ENCODE data around the gene IL4I1.

IL4I1 gene

DNA sequence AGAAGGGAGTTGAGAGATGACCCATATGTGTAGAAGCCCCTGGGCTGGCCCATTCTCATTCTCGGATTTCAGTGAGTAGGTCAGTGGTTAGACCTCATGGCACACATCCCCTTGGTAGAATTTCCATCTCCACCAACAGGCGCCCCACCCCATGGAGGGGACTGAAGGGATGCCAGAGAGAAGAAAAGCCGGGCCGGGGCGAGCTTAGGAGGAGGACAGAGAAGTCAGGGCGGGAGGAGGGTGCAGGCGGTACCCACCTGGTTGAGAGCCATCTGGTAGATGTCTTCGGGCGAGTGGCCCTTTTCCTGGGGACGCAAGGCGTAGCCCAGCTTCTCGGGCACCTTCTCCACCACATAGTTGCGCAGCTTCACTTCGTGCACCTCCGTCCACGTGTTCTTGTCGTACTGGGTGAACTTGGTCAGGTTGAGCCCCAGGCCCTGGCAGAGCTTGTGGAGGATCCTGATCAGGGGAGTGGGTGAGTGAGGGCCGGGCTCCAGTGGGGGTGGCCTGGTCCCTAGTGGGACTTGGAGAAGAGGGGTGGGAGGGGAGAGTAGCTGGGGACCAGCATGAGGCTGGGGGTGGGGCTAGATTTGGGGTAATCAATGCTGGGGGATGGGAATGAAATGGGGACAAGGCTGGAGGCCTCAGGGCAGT is 2.5 kb downstream of the IL4I1 start:
- DNase-seq: no peak

DNA sequence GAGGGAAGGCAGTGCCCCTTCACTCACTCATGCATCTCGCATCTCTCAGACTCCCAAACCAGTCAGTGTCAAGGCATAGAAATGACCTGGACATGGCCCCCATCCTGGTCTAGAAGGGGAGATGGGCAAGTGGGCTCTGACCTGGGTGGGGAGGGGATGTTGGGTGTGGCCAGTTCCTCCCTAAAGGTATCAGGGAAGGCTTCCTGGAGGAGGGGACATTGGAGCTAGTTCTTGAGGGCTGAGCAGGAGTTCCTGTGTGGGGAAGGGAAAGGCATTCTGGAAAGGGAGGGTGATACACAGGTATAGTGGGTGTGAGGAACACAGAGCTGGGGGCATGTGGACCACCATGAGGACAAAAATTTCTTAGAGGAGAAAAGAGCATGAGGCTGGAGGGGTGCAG is 4.0 kb downstream of the IL4I1 start:
- no peak for DNase-seq

DNA sequence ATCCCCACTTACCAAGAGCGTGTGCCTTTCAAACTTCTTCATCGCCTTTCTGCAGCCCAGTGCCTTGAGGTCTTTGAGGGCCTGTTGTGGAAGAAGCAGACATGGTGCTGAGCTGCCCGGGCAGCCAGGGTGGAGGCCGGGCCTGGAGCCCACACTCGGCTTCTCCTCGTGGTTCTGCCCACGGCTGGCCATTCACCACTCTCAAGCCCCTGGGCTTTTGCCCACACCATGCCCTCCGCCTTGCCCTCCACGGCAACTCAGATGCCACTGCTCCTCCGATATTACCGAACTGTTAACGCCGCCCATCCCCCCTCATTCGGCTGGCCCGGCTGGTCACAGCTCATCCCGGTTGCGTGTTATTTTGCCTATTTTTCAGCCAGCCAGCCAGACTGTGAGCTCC is 5.3 kb downstream of the IL4I1 start:
- no peak for DNase-seq

DNA sequence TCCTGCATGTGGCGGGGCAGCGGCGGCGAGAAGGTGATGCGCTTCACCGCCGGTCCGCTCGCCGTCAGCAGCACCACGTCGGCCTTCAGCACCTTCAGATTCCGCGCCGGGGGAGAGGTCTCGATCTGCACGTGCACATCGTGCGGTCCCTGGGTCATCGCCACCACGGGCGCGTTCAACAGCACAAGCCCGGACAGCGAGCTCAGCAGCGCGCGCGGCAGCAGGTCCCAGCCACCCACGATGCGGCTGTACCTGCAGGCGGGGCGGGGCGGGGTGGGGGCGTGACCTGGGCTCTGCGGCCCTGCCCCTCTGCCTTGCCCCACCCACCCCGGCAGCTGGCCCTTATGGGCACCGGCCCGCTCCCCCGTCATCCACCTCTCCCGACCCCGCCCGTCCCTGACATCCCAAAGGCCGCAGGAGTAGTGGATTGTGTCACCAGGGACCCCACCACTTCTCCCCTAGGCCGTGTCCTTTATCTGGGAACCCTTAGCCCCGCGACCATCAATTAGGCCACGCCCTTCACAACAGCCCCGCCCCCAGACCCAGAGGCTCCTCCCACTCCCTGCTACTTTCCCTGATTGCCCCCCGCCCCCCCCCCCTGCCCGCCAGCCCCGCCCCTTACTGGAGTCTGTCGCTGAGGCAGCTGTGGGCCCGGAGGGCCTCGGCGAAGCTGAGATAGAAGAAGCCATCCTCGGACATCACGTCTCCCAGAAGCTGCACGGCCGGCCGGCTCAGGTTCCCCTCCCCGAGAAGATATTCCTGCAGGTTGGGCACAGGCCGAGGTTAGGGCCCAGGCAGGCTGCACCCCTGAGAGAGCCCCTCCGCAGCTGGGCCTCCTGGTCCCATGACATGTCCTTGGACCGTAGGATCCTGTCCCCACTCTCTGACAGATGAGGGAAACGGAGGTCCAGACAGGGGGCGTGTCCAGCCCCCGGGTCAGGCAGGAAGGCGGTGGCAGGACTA is 6.1 kb downstream of the IL4I1 start:
- no peak for DNase-seq

DNA sequence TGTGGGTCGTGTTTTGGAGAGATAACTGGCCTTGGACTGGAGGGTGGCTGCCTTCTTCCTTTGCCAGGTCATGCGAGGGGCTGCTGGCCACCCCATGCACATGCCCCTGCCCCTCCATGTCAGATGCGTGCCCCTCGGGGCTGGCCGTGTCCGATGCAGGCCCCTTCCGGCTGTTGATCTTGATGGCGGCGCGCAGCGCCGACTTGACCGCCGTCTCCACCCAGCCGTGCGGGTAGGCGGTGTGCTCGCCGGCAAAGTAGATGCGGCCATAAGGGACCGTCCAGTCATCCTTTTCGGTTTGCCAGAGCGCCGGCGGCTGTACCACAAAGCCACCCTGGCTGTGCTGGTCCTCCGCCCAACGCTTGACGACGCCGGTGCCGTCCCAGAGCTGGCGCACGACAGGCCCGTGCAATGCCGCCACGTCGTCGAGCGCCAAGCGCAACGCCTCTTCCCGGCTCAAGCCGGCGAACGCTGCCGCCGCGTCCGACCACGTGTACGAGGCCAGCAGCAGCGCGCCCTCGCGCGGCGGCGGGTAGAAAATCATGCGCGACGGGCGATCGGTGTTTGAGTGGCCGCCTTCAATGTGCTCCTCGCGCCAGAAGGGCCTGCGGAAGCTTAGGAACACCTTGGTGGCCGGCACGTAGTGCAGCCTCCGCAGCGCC is 6.9 kb downstream of the IL4I1 start:
- DNase-seq: no peak

DNA sequence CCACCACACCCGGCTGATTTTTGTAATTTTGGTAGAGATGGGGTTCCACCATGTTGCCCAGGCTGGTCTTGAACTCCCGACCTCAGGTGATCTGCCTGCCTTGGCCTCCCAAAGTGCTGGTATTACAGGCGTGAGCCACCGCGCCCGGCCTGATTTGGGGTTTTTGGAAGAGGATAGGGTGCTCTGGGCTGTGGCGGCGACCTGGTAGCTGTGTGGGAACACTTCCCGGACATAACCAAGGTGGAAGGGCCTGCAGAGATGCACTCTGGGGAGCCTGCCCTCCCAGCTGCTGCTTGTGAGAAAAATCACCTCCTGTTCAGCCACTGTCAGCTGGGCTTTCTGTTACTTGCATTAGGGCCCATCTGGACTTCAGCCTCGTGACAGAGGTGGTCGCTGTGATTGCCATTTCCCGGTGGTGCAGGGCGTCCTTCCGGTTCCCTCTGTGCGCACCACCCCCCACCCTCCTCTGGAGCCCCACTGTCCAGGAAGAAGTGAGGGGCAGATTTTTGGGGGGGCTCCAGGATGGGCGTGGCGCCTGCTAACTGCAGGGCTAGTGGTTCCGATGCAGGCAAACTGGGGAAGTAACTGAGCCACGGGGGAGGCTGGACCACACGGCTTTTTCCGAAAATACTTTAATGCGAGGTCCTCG is 7.5 kb downstream of the IL4I1 start:
- no peak for DNase-seq

DNA sequence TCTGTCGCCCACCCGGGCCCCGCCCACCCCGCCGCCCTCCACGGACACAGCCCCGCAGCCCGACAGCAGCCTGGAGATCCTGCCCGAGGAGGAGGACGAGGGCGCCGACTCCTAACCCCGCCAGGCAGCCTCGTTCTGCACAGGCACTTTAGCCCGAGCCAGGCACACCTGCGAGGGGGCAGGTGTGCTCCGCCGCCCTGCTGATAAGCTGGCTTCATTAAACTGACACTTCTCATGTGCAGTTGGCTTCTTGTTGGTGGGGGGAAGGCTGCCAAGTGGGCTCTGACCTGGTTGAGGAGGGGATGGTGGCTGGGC is 8.2 kb downstream of the IL4I1 start:
- DNase-seq: no peak

DNA sequence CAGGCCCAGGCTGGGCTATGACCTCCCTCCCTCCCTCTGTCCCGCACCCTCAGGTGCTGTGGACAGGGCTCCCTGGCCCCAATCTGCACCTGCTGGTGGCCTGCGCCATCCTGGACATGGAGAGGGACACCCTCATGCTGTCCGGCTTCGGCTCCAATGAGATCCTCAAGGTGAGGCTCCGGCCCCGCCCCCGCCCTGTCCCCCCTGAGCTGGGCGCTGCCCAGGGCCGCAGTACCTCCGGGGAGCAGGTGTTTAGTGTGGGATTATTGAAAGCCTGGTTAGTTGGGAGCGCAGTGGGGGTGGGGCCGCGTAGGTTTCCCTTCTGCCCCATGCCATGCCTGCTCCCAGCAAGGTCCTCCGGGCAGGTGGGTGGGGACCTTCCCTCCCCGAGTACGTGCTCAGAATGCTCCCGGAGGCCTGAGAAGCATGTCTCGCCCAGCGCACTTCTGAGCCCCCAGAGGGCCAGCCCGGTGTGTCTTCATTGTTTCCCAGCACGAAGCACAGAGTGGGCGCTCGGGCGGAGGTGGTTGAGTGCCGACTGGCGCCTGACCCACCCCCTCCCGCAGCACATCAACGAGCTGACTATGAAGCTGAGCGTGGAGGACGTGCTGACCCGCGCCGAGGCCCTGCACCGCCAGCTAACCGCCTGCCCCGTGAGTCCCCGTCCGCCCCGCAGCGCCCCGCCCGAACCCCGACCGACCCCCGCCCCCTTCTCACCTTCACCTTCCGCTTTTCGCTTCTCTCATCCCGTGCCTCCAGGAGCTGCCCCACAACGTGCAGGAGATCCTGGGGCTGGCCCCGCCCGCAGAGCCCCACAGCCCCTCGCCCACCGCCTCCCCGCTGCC is 8.8 kb downstream of the IL4I1 start:
- DNase-seq: no peak

DNA sequence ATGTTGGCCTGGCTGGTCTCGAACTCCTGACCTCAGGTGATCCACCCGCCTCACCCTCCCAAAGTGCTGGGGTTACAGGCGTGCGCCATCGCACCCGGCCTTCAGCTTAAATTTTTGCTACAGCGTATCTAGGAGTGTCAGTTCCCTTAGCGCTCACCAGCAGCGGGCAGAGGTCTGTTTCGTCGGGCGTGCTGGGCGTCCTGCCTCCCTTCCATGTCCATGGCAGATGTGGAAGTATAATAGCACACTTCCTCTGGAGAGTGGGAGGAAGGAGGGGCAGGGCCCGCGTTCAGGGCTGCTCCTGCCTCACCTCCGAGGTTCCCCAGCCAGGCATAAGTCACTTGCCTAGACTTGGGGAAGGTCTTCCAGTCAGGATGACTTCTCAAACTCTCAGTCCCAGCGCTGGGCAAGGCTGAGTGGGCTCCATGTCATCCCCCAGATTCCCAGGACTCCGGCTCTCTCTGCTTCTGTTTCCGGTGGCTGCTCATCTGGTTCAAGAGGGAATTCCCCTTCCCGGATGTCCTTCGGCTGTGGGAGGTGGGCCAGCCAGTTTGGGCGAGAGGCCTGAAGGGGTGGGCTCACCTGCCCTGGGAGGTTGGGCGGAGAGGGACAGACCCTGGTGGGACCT is 9.5 kb downstream of the IL4I1 start:
- DNase-seq: no peak

DNA sequence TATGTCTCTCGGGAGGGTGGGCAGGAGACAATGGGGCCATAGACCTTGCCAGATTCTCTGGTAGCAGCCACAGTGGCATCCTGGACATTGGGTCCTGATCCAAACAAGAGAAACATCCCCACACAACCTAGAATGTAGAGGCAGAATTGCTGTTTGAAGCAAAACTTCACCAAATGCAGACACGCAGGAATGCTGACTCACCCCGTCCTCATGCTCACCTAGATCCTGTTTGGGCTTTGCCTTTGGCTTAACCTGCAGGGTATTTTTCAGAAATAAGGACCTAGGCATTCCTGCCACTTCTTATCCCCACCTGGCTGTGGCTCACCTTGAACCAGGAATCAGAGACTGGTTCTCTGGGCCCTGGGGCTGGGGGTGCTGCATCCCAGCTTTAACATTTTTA is 11.9 kb downstream of the IL4I1 start:
- no peak for DNase-seq

DNA sequence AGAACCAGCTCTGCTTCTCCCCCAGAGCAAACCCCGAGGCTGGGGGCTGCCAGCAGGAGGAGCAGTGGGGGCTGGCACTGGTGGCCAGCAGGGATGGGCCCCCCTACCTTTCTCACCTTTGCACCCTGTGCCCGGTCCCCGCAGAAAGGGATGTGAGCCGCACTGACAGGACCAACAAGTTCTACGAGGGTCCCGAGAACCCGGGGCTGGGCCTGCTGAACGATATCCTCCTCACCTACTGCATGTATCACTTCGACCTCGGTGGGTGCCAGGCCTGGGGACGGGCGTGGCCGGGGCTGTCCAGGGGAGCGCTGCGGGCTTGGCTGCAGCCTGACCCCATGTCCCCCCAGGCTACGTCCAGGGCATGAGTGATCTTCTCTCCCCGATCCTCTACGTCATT is 12.6 kb downstream of the IL4I1 start:
- no peak for DNase-seq

DNA sequence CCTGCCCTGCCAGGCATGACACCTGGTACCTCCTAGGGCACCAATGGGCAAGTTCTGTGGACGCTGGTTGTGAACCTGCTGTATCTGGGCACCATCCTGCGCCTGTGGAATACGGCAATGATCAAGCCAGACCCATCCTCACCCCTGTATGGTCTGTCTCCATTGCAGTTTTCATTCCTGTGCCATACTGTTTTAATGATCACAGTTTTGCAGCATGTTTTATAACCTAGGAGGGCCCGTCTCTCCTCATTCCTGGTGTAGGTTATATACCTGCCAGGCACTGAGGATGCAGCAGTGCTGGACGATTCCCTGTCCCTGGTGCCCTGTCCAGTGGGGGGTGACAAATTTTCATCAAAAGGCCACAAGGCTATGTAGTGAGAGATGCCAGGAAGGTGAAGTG is 13.6 kb downstream of the IL4I1 start:
- no peak for DNase-seq

DNA sequence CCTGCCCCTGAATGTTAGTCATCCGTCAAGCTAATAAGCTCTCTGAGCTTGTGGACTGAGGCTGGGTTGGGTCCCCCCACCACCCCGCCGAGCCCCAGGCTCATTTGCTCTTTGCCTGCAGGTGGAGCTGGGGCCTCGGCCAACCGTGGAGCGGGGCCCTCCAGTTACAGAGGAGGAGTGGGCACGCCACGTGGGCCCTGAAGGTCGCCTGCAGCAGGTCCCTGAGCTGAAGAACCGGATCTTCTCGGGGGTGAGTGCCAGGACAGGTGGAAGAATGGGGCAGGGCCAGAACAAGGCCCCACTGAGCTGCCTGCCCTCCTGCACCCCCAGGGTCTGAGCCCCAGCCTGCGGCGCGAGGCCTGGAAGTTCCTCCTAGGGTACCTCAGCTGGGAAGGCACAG is 14.0 kb downstream of the IL4I1 start:
- DNase-seq: no peak

DNA sequence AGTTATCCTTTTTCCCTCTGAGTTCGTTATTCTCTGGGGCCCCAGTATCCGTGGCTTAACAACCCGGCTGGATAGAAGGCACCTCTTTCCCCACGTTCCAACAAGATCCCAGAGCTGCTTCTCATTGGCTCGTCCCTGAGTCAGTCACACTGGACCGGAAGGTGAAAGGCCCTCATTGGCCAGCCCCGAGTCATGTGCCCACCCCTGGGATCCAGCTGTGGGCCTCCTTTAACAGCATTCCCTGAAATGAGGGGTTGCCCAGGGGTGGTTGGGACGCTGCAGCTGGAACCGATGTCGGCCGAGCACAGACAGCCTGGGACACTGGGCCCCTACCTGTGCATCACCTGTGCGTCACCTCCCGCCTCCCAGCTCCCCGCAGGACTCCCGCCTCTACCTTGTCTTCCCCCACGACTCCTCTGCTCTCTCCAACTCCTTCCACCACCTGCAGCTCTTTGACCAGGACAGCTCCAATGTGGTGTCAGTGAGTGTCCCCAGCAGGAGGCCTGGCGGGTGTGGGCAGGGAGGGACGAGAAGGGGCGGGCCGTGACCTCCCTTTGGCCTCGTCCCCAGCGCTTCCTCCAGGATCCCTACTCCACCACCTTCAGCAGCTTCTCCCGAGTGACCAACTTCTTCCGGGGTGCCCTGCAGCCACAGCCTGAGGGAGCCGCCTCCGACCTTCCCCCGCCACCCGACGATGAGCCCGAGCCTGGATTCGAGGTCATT is 14.9 kb downstream of the IL4I1 start:
- no peak for DNase-seq

DNA sequence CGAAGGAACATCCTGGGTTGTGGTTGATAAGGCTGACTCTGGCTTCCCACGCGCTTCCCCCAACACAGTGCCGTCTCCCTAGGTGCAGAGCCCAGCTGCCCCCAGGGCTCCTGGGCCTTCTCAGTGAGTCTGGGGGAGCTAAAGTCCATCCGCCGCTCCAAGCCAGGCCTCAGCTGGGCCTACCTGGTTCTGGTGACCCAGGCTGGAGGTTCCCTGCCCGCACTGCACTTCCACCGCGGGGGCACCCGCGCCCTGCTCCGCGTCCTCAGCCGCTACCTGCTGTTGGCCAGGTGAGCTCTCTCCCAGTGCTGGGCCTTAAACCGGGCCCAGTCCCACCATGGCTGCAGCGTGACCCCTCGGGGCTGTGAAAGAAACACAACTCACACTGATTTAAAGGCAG is 15.5 kb downstream of the IL4I1 start:
- no peak for DNase-seq

DNA sequence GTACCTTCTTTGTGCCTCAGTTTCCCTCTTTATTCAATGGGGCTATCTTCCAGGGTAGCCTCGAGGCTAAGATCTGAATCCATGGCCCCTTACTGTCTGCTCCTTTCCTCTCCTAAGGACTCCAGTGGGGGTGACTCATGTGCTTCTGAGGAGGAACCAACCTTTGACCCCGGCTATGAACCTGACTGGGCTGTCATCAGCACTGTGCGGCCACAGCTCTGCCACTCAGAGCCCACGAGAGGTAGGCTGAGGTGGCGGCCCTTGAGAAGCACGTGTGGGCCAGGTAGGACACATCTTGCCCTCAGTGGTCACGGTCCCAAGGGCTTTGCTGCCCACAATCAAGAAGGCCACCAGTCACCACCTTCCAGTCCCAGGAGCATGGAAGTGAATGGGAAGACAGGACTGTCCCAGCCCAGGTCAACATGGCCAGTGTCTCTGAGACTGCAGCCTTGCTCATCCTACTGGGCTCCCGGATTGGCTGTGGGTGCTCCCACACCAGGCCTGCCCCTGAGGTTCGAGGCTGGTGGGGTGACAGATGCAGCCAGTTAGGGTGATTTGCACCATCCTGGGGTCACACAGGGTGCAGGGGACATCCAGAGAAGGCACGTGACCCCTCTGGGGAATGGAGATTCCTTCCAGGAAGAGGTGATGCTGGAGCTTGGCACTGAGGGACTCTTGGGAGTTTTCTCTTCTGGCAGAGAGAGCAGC is 16.4 kb downstream of the IL4I1 start:
- DNase-seq: no peak

DNA sequence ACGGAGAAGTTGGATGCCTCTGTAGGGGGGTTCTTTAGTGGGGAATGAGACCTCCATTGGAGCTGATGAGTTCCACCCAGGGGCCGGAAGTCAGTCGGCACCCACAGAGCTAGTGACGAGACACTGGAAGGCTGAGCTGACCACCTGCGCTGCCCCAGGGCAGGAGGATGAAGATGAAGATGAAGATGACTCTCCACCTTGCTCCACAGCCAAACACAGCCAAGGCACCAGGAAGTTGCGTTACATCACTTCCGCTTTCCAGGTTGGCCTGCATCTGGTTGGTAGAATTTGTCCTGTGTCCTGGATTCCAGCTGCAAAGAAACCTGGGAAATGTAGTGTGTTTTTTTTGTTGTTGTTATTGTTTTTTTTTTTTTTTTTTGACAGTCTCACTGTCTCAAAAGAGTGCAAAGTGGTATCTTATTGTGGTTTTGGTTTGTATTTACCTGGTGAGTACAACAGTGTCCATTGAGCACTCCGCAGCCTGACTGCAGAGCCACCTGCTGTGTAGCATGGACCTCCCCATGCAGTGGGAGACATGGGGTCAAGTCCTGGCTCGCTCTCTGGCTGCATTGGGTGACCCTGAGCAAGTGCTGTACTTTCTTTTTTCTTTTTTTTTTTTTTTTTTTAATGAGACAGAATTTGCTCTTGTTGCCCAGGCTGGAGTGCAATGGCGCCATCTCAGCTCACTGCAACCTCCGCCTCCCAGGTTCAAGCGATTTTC is 17.3 kb downstream of the IL4I1 start:
- no peak for DNase-seq

DNA sequence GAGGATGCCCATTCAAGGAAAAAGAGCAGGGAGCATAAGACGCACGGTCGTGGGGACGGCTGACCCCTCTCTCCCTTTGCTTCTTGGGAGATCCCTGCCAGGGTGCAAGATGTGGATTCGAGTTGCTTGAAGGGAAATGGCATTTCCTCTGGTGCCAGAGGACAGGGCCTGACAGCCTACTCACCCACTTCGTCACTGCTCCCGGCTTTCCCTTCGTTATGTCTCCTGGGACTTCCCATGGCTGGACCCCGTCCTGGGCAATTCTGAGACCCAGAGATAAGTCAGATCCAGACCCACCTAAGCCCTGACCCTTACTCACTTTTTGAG is 18.0 kb downstream of the IL4I1 start:
- no peak for DNase-seq

DNA sequence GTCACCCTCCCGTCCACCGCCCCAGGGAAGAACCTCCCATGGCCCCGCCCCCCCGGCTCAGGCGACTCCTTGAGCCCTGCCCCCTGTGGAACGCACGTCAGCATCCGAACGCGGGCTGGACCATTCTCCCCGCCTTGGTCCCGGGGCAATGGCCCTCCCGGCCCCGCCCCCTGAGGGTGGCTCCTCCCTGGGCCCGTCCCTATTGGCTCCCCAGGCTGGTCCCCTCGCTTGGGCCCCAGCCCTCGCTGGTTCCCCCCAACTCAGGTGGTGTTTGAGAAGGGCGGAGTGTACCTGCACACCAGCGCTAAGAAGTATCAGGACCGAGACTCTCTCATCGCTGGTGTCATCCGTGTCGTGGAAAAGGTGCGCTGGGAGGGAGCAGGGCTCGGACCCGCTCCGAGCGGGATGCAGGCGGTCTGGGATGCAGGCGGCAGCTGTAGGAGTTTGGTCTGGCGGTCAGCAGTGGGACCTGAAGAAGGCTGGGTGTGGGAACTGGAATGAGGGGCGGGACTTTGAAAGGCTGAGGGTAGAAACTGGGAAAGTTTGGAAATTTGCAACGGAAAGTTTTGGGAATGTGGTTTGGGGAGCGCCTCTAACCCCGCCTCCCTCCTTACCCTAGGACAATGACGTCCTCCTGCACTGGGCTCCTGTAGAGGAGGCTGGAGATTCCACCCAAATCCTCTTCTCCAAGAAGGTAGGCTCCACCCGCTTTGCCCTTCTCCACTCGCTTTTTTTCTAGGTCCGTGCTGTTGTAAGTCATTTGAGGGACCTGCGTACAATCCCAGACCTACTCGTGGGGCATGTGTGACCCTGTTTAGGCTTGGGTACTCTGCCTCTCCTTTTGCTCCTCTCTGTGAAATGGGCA is 18.6 kb downstream of the IL4I1 start:
- DNase-seq: peak; percentile 94

All from NCI-H1436 treated with DMSO at 0.1 percent for 48 hours (cell line).